T-helper 9 cell (primary cell): ENCODE data around the gene PMEPA1.
A peak's percentile ranks its signal among the peaks of the same experiment; 100 is the strongest.

Experiments used
- DNase-seq: peaks from one replicate; pipeline ENCODE4 v3.0.0-alpha.2; 2020

PMEPA1 gene

GRCh38 chr20:57710841-57711240 lies 1.0 kb upstream of the PMEPA1 start:
- no peak for DNase-seq

- peak; percentile 49 for DNase-seq
Observed at GRCh38 chr20:57708694-57709673, 831 bp downstream of the PMEPA1 start.

DNA sequence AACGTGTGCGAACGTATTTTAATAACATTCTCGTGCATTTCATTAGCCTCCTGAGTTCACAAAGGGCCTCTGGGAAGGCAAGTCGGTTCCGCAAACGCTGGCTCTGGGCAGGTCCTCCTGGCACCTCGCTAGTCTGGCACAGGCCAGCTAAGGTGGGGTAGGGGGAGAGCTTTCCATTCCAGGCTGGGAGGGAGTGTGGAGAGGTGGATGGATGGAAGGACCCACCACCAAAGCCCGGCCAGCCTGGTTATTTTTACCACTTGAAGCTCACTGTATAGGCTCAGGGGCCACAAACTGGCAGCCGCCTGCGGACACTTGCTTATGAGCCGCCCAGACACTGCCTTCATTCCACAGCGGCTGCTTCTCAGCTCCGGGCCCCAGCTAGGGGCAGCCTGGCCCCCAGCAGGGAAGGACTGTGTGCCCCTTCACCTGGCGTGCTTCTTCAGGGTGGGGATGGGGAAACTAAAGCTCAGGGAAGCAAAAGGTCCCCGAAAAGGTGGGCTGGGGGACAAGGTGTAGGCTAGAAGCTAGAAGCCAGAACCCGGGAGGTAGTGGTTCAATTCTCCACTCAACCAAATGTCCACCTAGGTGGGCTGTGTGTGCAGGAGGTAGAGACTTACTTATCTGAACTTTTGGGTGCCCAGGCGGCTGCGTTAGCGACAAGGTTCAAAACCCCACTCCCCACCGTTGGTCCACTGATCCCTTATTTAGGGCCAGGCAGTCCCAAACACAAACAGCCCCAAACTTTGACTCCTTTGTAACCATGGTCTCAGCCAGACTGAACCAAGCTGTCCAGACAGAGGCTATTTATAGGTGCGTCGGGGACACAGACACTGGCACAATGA lies 1.7 kb downstream of the PMEPA1 start:
- no peak for DNase-seq

DNA sequence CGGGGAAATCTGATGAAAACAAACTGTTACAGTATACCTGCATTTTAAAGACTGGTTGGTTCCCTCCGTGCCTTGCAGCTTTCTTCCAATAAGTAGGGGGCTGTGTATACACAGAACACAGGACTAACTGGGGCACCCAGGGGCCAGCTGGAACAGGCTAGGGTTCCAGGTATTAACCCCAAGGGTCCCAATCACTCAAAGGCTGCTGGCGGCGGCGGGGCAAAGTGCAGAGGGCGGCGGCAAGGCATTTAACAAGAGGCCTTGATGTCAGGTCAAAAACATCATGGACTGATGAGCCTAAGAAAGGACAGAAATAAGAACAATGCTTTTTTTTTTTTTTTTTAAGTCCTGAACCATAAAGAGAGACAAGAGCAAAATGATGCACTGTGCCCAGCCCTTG lies 2.5 kb downstream of the PMEPA1 start:
- no peak for DNase-seq

GRCh38 chr20:57705127-57705899 lies 4.5 kb downstream of the PMEPA1 start:
- DNase-seq: no peak

DNA sequence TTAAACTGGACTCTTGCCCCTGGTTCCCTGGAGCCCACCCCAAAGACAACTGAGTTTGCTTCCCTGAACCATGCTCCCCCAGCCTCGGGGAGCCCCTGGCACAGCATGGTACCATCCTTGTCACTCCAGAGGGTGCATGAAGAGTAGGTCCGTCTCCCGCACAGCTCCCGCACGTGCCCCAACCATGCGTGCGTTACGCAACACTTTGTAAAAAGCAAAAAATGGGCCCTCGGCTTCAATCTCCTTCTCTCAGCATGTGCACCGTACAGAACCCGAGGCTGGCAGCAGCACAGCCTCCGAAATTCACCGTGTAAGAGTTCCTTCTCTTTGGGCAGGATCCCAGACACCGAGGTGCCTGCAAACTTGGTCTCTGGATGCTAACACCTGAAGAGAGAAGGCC lies 5.6 kb downstream of the PMEPA1 start:
- no peak for DNase-seq

- no peak for DNase-seq
Observed at GRCh38 chr20:57703013-57703412, 6.8 kb downstream of the PMEPA1 start.

DNA sequence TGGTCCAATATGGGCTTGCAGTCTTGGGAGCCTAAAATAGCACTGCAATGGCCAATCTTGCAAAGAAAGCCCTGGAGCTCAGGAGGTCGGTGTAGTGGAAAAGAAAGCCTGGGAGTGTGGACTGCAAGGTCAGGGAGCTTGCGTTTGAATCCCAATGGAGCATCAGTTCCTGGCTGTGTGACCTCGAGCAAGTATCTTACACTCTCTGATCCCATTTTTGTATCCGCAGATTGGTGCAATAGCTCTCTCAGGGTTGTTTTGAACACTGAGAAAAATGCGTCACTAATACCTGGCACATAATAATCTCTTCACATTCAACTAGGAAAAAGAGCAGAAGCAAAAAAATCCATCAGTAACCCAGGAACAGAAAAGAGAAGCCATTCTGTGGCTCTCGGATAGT lies 7.3 kb downstream of the PMEPA1 start:
- DNase-seq: no peak

DNA sequence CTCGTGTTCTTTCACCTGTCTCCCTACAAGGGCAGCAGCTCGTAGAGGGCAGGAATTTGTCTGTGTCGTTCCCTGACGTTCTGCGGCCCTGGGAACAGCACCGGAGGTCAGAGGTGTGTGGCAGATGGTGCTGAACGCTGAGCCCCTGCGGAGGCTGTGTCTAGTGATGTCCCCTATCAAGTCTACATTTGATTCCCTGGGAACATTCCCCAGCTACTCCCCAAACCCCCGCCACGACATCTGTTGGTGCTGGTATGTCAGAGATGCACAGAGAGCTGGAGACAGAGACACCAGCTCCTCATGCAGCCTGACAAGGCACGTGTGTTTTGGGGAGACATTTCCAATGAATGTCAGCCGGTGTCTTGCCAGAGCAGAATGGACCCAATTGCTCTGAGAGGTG lies 7.7 kb downstream of the PMEPA1 start:
- DNase-seq: no peak

- no peak for DNase-seq
Observed at GRCh38 chr20:57701651-57702050, 8.2 kb downstream of the PMEPA1 start.

DNA sequence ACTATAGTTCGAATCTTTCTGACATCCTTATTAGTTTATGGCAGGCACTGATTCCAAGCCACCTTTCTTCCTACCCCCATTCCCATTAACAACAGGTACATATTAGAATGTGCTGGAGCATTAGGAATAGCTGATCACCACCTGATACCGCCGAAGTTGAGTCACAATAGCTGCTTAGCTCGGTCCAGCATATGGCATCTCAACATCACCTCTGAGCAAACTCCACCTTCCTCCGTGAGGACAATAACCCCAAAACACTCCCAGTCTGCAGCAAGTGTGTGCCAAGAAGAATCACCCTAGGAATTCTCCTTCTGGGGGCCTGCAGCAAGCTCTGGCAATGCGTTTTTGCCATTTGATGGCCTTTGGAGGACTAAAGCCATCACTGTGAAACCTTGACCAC lies 8.7 kb downstream of the PMEPA1 start:
- DNase-seq: no peak

- DNase-seq: no peak
Observed at GRCh38 chr20:57699395-57699794, 10.4 kb downstream of the PMEPA1 start.

DNA sequence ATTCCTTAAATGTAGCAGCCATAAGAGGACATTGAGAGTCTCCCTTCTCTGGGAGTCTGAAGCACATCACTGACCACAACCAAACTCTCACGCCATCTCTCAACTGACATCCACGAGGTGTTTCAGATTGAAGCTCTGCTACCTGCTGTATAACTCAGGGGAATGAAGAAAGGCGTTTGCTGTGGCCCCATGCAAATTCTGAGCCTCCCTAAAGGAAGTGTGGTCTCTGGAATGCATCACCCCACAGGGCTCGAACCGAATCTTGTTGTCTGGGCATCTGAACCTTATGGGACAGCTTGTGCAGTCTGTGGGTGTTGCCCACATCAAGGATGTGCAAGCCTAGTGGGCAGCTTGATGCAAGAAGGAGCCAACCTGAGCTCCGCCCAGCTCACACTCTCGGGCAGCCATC lies 10.9 kb downstream of the PMEPA1 start:
- DNase-seq: no peak

DNA sequence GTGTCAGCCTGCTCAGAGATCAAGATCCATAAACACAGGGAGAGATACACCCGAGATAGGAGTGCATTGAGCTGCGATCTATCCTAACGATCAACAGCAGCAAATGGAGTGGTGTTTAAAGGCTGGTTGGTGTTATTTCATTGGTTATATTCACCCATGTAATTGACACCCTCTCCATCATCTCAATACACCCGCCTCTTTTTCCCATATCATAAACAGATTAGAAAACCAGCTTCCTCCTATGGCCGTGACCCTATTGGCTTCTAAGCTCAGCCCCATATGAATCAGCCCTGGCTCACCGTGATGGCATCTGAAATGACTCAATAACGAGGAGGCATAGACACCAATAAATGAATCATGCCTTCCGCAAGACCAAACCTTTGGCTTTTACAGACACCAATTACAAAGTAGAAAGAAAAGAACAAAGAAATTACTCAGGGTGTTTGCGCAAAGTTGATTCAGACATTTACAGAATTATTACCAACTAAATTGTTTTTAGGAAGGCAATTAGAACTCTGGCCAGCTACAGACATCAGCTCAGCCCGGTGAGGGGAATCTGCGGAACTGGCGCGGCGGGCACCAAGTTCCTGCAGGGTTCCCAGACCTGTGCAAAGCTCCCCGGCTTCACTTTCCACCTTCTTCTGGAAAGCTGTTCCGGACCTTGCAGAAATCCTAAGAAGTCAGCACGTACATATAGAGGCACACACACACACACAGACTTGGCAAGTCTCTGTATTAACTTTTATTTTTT lies 11.5 kb downstream of the PMEPA1 start:
- no peak for DNase-seq

DNA sequence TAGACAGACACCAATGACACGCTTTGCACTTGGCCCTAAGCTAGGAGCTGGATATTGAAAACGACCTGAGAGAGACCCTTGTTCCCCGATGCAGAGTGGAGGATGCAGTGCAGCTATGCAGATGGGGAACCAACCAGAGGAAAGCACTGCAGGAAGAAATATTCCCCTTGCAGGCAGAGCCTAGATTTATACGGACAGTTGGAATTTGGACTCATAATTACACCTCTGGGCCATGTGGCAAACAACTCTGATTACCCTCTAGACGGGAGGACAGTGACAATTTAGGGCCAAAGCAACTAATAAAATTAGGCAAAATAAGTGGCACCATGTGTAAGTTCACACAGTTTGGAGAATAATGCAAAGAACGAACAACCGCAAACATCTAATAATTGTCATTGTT lies 12.3 kb downstream of the PMEPA1 start:
- DNase-seq: no peak

GRCh38 chr20:57696401-57696961 lies 13.3 kb downstream of the PMEPA1 start:
- no peak for DNase-seq

DNA sequence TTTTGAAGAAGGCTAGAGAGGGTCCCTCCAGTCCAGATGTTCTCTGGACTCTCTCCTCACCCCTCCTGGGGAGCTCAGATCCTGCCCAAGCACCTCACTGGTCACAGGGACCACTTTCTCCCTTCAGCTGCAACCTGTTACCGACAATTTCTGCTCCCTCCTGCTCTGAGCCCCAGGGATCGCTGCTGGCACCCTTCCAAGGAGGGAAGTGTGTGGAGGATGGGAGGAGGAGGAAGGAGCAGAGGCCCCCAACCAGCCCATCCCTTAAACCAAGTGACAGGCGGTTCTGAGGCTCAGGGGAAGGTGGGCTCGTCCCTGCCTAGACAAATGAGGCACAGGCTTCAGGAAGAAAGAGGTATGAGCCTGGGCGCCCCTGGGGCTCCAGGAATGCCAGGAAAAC lies 13.9 kb downstream of the PMEPA1 start:
- no peak for DNase-seq

- DNase-seq: no peak
Observed at GRCh38 chr20:57695012-57695411, 14.8 kb downstream of the PMEPA1 start.

GRCh38 chr20:57694481-57694880 lies 15.3 kb downstream of the PMEPA1 start:
- no peak for DNase-seq

GRCh38 chr20:57693670-57694329 lies 16.0 kb downstream of the PMEPA1 start:
- DNase-seq: no peak

DNA sequence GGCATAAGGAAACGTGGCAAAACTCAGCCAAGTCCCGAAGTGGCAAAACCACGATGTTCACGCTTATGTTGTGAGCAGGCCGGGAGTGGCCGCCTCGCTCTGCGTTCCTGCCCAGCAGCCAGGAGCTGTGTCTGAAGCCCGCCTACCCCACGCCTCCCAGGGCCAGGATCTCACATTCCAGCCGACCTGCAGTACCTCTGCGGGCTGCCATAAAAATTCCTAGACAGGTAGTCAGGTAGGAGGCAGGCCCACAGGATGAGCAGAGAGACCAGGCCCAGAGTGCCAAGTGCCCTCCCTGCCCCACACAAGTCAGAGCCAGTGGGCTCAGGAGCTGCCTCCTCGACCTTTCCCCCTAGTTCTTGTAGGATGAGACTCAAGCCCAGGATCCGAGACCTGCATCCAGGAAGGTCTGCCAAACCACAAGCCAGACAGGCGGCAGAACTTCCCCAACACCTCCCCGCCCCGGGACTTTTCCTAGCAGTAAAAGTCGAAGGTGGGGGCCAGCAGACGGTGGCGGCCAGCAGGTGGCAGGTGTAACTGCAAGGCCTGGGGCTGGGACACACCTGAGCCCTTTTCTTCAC lies 16.7 kb downstream of the PMEPA1 start:
- no peak for DNase-seq
